Caco-2 (cell line): ENCODE measurements around the gene SCN2B. TPM values are rescaled to one million over a fixed set of nuclear protein-coding genes. Genes with fewer than 3 reads are reported as not detected.

ENCODE experiments used
- BruUV-seq: library from RNA; stranded (reverse); fragments of 400-500 nt; replicated peaks from 2 replicates; lab custom pipeline; 2021; lab: Mats Ljungman, UMichigan
- CTCF ChIA-PET: fragments of 300-600 bp; sonication (Branson Sonifier 250); formaldehyde crosslinking; loops from one replicate; lab custom pipeline; 2022; ENCODE audit warnings: antibody characterized with exemption; lab: Charles Lee
- POLR2A ChIA-PET: fragments of 300-600 bp; sonication (Branson Sonifier 250); formaldehyde crosslinking; loops from one replicate; lab custom pipeline; 2022; ENCODE audit warnings: antibody characterized with exemption; lab: Charles Lee
- DNase-seq, 2 experiments: peaks; one replicate each; pipeline versions ENCODE4 v3.0.0 to v3.0.0-alpha.2; 2020 to 2022
- H3K27me3 ChIP-seq: replicated peaks from 2 replicates; pipeline ENCODE4 v1.6.0; 2011; ENCODE audit warnings: low read length; ENCODE audit not compliant: control insufficient read depth, insufficient read depth
- H3K36me3 ChIP-seq: 2 replicates; pipeline ENCODE4 v1.5.1; 2011; ENCODE audit warnings: low read length; ENCODE audit not compliant: control insufficient read depth, insufficient read depth
- H3K4me1 ChIP-seq: fragments of 250-450 bp; sonication (Bioruptor Pico); 2 replicates; pipeline ENCODE4 v1.5.1; 2020; ENCODE audit warnings: mild to moderate bottlenecking
- H3K4me3 ChIP-seq: 2 replicates; pipeline ENCODE4 v1.5.1; 2011; ENCODE audit warnings: low read depth, mild to moderate bottlenecking, control low read depth, low read length
- H3K9me3 ChIP-seq: fragments of 250-450 bp; sonication (Bioruptor Pico); 2 replicates; pipeline ENCODE4 v1.5.1; 2020; ENCODE audit warnings: mild to moderate bottlenecking, moderate library complexity
- H3K27ac Mint-ChIP-seq: one replicate; pipeline ENCODE4 v1.8.0; 2022; ENCODE audit warnings: mixed read lengths; ENCODE audit not compliant: unreplicated experiment
- H3K27me3 Mint-ChIP-seq: one replicate; pipeline ENCODE4 v1.8.0; 2022; ENCODE audit warnings: mixed read lengths; ENCODE audit not compliant: insufficient read depth, unreplicated experiment
- H3K36me3 Mint-ChIP-seq: one replicate; pipeline ENCODE4 v1.8.0; 2022; ENCODE audit warnings: mild to moderate bottlenecking, mixed read lengths; ENCODE audit not compliant: insufficient read depth, unreplicated experiment
- H3K4me1 Mint-ChIP-seq: one replicate; pipeline ENCODE4 v1.8.0; 2022; ENCODE audit warnings: low read depth, mixed read lengths; ENCODE audit not compliant: unreplicated experiment
- H3K4me3 Mint-ChIP-seq: one replicate; pipeline ENCODE4 v1.8.0; 2022; ENCODE audit warnings: mild to moderate bottlenecking, moderate library complexity, mixed read lengths; ENCODE audit not compliant: unreplicated experiment
- H3K9me3 Mint-ChIP-seq: one replicate; pipeline ENCODE4 v1.8.0; 2022; ENCODE audit warnings: mixed read lengths; ENCODE audit not compliant: unreplicated experiment
- intact Hi-C: fragments of 100-400 bp; cut with micrococcal nuclease; formaldehyde crosslinking; loops from one replicate; pipeline ENCODE4 v1.10.0; 2022; ENCODE audit not compliant: unreplicated experiment
- total RNA-seq: library from RNA; stranded (reverse); gene quantifications from 2 replicates; pipeline ENCODE4 v1.2.3, GENCODE V29; 2022
- TF ChIP-seq, protein P1 (sequence below), 2 experiments: fragments of 200-600 bp in 1 of 2; IDR thresholded peaks; 1 replicate in 1 of 2; 2 replicates in 1 of 2; pipeline versions ENCODE4 v1.5.1 to v1.8.0; 2011 to 2022; ENCODE audit warnings: antibody characterized with exemption in 1 of 2, control low read depth in 1 of 2, inconsistent platforms in 1 of 2, low read depth in 1 of 2, low read length in 1 of 2, mild to moderate bottlenecking in 1 of 2, moderate library complexity in 1 of 2; ENCODE audit not compliant: insufficient read depth in 1 of 2, severe bottlenecking in 1 of 2, unreplicated experiment in 1 of 2

The SCN2B gene
- total RNA-seq, 1 experiment from 2014 or later, result not detected

DNA sequence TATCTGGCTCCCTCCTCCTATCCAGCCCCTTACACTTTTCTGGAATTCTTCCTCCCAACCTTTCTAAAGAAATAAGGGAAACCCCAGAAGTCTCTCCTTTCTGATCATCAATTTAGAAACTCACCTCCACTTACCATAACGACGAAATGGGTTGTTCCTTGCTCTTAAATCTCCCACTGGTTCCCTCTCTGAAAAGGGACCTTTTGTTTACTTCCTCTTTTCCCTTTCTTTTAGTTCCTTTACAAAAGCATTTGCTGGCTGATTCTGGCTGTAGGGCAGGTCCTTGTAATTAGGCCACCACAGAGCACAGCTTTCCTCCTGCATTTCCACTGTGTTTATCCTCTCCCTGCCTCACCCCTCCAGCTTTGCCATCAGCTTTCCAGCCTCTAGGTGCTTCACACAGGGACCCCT, 36.3 kb upstream of the SCN2B start:
- intact Hi-C loops, result loop anchor here (1.0 kb wide), 7 partner anchors 10 to 109 kb away; partner anchors contain the start of genes MPZL2 and MPZL3
- H3K9me3 ChIP-seq, result no peaks in the 10 kb centered on the region
- Mint-ChIP-seq H3K27ac (peak overlapping the region; percentile 67), H3K4me1 (peaks cover 54% of the 10 kb centered on the region), H3K4me3 (peak overlapping the region; percentile 64), H3K9me3 (no peaks in the 10 kb centered on the region), H3K27me3 (no peaks in the 10 kb centered on the region), H3K36me3 (peaks cover 12% of the 10 kb centered on the region)
- no peaks in the 10 kb centered on the region for H3K36me3 ChIP-seq
- no peak overlapping the region for H3K4me3 ChIP-seq
- ChIA-PET POLR2A (interaction anchor here (1.3 to 2.0 kb wide), 3 partner anchors 14 to 39 kb away, joined by 4 to 16 read pairs (median 13); partner anchors contain the start of gene MPZL3), CTCF (interaction anchor here (0.6 to 2.9 kb wide), 7 partner anchors 10 to 70 kb away, joined by 3 to 75 read pairs (median 8); partner anchors contain the start of gene MPZL3)
- BruUV-seq, result no TSS peak
- no peak for DNase-seq
- TF ChIP-seq, protein P1, sequence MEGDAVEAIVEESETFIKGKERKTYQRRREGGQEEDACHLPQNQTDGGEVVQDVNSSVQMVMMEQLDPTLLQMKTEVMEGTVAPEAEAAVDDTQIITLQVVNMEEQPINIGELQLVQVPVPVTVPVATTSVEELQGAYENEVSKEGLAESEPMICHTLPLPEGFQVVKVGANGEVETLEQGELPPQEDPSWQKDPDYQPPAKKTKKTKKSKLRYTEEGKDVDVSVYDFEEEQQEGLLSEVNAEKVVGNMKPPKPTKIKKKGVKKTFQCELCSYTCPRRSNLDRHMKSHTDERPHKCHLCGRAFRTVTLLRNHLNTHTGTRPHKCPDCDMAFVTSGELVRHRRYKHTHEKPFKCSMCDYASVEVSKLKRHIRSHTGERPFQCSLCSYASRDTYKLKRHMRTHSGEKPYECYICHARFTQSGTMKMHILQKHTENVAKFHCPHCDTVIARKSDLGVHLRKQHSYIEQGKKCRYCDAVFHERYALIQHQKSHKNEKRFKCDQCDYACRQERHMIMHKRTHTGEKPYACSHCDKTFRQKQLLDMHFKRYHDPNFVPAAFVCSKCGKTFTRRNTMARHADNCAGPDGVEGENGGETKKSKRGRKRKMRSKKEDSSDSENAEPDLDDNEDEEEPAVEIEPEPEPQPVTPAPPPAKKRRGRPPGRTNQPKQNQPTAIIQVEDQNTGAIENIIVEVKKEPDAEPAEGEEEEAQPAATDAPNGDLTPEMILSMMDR (IDR thresholded peaks at IDR 0.05; ENCODE audit: insufficient read depth in 1 of 2, low read depth in 1 of 2, low read length in 1 of 2, severe bottlenecking in 1 of 2, unreplicated experiment in 1 of 2), result no peak
- peaks cover 85% of the 10 kb centered on the region for H3K4me1 ChIP-seq
- no peaks in the 10 kb centered on the region for H3K27me3 ChIP-seq

DNA sequence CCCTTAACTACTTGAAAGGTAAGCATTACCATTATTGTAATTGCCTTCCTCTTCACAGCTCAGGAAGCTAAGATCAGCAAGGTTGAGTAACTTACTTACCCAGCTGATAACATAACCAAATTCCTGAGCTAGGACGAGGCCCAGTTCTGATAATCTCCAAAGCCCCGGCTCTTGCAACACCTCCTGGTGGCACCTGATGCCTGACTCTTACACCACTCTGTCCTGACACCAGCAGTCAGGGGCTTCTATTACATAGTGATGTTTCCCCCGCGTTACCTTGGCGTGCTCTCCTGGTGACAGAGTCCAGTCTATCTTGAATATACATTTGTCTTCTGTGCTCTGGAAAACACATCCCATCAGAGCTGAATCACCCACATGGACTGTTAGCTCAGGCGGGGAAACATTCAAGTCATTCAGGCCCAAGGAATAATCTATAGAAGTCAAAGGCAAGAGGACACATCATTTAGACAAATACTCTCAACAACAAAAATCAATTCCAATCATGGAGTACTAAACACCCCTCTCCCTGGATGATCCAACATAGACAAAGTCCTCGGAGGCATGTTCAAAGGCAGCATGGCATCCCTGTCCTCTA, 35.8 kb upstream of the SCN2B start:
- Histone ChIP-seq H3K27me3 (no peaks in the 10 kb centered on the region), H3K9me3 (no peaks in the 10 kb centered on the region), H3K36me3 (no peaks in the 10 kb centered on the region), H3K4me1 (peaks cover 80% of the 10 kb centered on the region), H3K4me3 (no peak overlapping the region)
- intact Hi-C loops, result loop anchor here (1.0 kb wide), 7 partner anchors 10 to 109 kb away; partner anchors contain the start of genes MPZL2 and MPZL3
- BruUV-seq, result no TSS peak
- peak overlapping the region; percentile 67 for H3K27ac Mint-ChIP-seq
- H3K4me1 Mint-ChIP-seq, result peaks cover 54% of the 10 kb centered on the region
- peak; percentile 97 to 98 for DNase-seq
- ChIA-PET POLR2A (interaction anchor here (0.7 to 2.0 kb wide), 8 partner anchors 8 to 100 kb away, joined by 3 to 16 read pairs (median 8); partner anchors contain the start of genes MPZL2 and MPZL3), CTCF (interaction anchor here (0.8 to 2.9 kb wide), 12 partner anchors 10 to 63 kb away, joined by 3 to 75 read pairs (median 6); partner anchors contain the start of genes MPZL2 and MPZL3)
- H3K4me3 Mint-ChIP-seq, result peak overlapping the region; percentile 64
- TF ChIP-seq, protein P1 (IDR thresholded peaks at IDR 0.05; ENCODE audit: insufficient read depth in 1 of 2, low read depth in 1 of 2, low read length in 1 of 2, severe bottlenecking in 1 of 2, unreplicated experiment in 1 of 2), result peak in 1 of 2 experiments; percentile 58
- H3K9me3 Mint-ChIP-seq, result no peaks in the 10 kb centered on the region
- H3K36me3 Mint-ChIP-seq, result peaks cover 12% of the 10 kb centered on the region
- no peaks in the 10 kb centered on the region for H3K27me3 Mint-ChIP-seq

DNA sequence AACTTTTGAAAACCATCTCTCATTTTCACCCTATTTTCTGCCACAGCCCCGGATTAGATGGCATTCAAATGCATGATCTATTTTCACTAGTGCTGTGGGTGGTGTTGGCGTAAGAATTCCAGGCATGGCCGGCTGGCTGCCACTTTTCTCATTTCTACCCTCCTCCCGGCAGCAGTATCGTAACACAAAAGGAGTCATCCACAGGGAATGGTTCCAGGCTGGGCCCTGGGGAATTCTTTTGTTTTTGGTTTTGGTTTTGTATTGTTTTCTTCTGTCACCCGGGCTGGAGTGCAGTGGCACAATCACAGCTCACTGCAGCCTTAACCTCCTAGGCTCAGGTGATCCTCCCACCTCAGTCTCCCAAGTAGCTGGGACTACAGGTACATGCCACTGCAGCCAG, 34.6 kb upstream of the SCN2B start:
- peaks cover 78% of the 10 kb centered on the region for H3K4me1 ChIP-seq
- H3K27me3 ChIP-seq, result no peaks in the 10 kb centered on the region
- Mint-ChIP-seq H3K36me3 (peaks cover 12% of the 10 kb centered on the region), H3K9me3 (no peaks in the 10 kb centered on the region), H3K4me1 (peaks cover 53% of the 10 kb centered on the region), H3K27me3 (no peaks in the 10 kb centered on the region), H3K4me3 (no peak overlapping the region), H3K27ac (peak overlapping the region; percentile 67)
- CTCF ChIA-PET, result interaction anchor here (0.9 to 2.9 kb wide), 5 partner anchors 9 to 64 kb away, joined by 4 to 75 read pairs (median 7); partner anchors contain the start of gene MPZL2
- H3K4me3 ChIP-seq, result no peak overlapping the region
- BruUV-seq, result no TSS peak
- POLR2A ChIA-PET, result interaction anchor here (0.9 to 2.0 kb wide), 5 partner anchors 8 to 53 kb away, joined by 3 to 16 read pairs (median 13); partner anchors contain the start of genes MPZL2 and MPZL3
- H3K36me3 ChIP-seq, result no peaks in the 10 kb centered on the region
- TF ChIP-seq, protein P1 (IDR thresholded peaks at IDR 0.05; ENCODE audit: insufficient read depth in 1 of 2, low read depth in 1 of 2, low read length in 1 of 2, severe bottlenecking in 1 of 2, unreplicated experiment in 1 of 2), result no peak
- DNase-seq, result no peak
- intact Hi-C loops, result no loop called here
- no peaks in the 10 kb centered on the region for H3K9me3 ChIP-seq
